Activated naive CD4-positive, alpha-beta T cell treated with anti-CD3 and anti-CD28 coated beads, Interleukin-2, amount 50 U/mL, for 24 hours (primary cell): ENCODE data around the gene CDK5RAP2.
"Not testable (repeated sequence)": the region's sequence is repeated elsewhere in the genome, so short reads cannot be mapped to it uniquely, and the experiment has no call there.

Experiments used
- H3K27ac Mint-ChIP-seq: one replicate; pipeline ENCODE4 v1.8.0; 2021; ENCODE audit warnings: mild to moderate bottlenecking, mixed read lengths
- H3K27me3 Mint-ChIP-seq: one replicate; pipeline ENCODE4 v1.8.0; 2021; ENCODE audit warnings: mixed read lengths
- H3K36me3 Mint-ChIP-seq: one replicate; pipeline ENCODE4 v1.8.0; 2021; ENCODE audit warnings: mixed read lengths
- H3K4me1 Mint-ChIP-seq: one replicate; pipeline ENCODE4 v1.8.0; 2021; ENCODE audit warnings: mixed read lengths
- H3K4me3 Mint-ChIP-seq: one replicate; pipeline ENCODE4 v1.8.0; 2021; ENCODE audit warnings: mild to moderate bottlenecking, mixed read lengths
- H3K9me3 Mint-ChIP-seq: one replicate; pipeline ENCODE4 v1.8.0; 2021; ENCODE audit warnings: mixed read lengths

Gene CDK5RAP2

GRCh38 chr9:120481248-120481647 is 98.7 kb downstream of the CDK5RAP2 start:
- Mint-ChIP-seq H3K27ac (no peak overlapping the region), H3K27me3 (no peaks in the 10 kb centered on the region), H3K4me3 (no peak overlapping the region), H3K36me3 (peaks cover 13% of the 10 kb centered on the region), H3K9me3 (no peaks in the 10 kb centered on the region), H3K4me1 (no peaks in the 10 kb centered on the region)

GRCh38 chr9:120480707-120481106 is 99.3 kb downstream of the CDK5RAP2 start:
- no peak overlapping the region for H3K4me3 Mint-ChIP-seq
- no peaks in the 10 kb centered on the region for H3K9me3 Mint-ChIP-seq
- peaks cover 12% of the 10 kb centered on the region for H3K36me3 Mint-ChIP-seq
- H3K27me3 Mint-ChIP-seq: no peaks in the 10 kb centered on the region
- no peaks in the 10 kb centered on the region for H3K4me1 Mint-ChIP-seq
- H3K27ac Mint-ChIP-seq: no peak overlapping the region

- Mint-ChIP-seq H3K27me3 (no peaks in the 10 kb centered on the region), H3K27ac (no peak overlapping the region), H3K36me3 (peaks cover 16% of the 10 kb centered on the region), H3K4me3 (no peak overlapping the region), H3K9me3 (no peaks in the 10 kb centered on the region), H3K4me1 (no peaks in the 10 kb centered on the region)
These were observed 101.8 kb downstream of the CDK5RAP2 start for GRCh38 chr9:120478208-120478607.

GRCh38 chr9:120477534-120478001 is 102.4 kb downstream of the CDK5RAP2 start:
- Mint-ChIP-seq H3K4me1 (no peaks in the 10 kb centered on the region), H3K27ac (no peak overlapping the region), H3K36me3 (peaks cover 14% of the 10 kb centered on the region)

DNA sequence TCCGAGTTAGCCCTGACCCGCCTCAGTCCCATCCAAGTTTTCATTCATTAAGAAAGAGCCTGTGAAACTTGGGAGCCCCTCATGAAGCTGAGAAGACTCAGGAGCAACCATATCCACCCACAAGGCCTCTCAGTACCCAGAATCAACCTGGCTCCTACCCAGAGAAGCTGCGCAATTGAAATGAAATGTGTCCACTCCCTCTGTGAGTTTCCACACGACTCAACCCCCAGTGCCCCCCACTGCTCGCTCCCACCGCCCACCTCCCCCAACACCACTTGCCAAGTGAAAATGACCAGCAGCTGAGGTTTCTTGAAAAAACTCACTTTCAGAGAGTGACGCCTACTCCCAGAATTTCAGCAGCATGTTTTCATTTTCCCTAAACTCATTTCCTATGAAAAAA is 104.6 kb downstream of the CDK5RAP2 start:
- Mint-ChIP-seq H3K36me3 (peaks cover 18% of the 10 kb centered on the region), H3K4me3 (no peak overlapping the region), H3K27ac (no peak overlapping the region)

More at GRCh38 chr9:120477534-120478001, 102.4 kb downstream of the CDK5RAP2 start:
- no peak overlapping the region for H3K4me3 Mint-ChIP-seq
- H3K9me3 Mint-ChIP-seq: no peaks in the 10 kb centered on the region
- H3K27me3 Mint-ChIP-seq: no peaks in the 10 kb centered on the region

GRCh38 chr9:120474591-120475243 is 105.2 kb downstream of the CDK5RAP2 start:
- H3K4me3 Mint-ChIP-seq: no peak overlapping the region
- peaks cover 20% of the 10 kb centered on the region for H3K36me3 Mint-ChIP-seq
- no peaks in the 10 kb centered on the region for H3K9me3 Mint-ChIP-seq
- no peaks in the 10 kb centered on the region for H3K27me3 Mint-ChIP-seq
- H3K4me1 Mint-ChIP-seq: no peaks in the 10 kb centered on the region
- H3K27ac Mint-ChIP-seq: no peak overlapping the region

More for the DNA sequence above, 104.6 kb downstream of the CDK5RAP2 start:
- H3K4me1 Mint-ChIP-seq: no peaks in the 10 kb centered on the region
- H3K9me3 Mint-ChIP-seq: no peaks in the 10 kb centered on the region
- H3K27me3 Mint-ChIP-seq: no peaks in the 10 kb centered on the region

DNA sequence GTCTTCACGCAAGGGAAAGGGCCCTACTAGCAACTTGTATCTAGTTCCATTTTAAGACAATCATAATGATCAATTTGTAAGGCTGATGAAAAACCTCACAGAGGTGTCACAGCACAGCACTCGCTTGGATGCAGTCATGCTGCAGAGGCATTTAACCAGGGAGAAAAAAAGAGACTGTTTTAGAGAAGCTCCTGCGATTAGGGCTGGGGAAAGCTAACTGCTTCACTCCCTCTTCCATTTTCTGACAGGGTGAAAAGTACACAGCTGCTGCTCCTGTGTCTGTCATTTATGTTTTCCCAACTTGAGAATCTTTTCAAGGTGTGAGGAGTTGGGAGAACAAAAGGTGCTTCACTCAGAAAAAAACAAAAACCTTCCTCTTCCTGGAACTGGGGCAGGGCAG is 106.4 kb downstream of the CDK5RAP2 start:
- Mint-ChIP-seq H3K4me1 (no peaks in the 10 kb centered on the region), H3K4me3 (no peak overlapping the region), H3K9me3 (no peaks in the 10 kb centered on the region), H3K36me3 (peaks cover 28% of the 10 kb centered on the region), H3K27ac (no peak overlapping the region), H3K27me3 (no peaks in the 10 kb centered on the region)

- H3K4me3 Mint-ChIP-seq: no peak overlapping the region
- peaks cover 27% of the 10 kb centered on the region for H3K36me3 Mint-ChIP-seq
- H3K4me1 Mint-ChIP-seq: no peaks in the 10 kb centered on the region
- H3K27ac Mint-ChIP-seq: no peak overlapping the region
- no peaks in the 10 kb centered on the region for H3K27me3 Mint-ChIP-seq
- no peaks in the 10 kb centered on the region for H3K9me3 Mint-ChIP-seq
These were observed 114.1 kb downstream of the CDK5RAP2 start for GRCh38 chr9:120465685-120466407.

DNA sequence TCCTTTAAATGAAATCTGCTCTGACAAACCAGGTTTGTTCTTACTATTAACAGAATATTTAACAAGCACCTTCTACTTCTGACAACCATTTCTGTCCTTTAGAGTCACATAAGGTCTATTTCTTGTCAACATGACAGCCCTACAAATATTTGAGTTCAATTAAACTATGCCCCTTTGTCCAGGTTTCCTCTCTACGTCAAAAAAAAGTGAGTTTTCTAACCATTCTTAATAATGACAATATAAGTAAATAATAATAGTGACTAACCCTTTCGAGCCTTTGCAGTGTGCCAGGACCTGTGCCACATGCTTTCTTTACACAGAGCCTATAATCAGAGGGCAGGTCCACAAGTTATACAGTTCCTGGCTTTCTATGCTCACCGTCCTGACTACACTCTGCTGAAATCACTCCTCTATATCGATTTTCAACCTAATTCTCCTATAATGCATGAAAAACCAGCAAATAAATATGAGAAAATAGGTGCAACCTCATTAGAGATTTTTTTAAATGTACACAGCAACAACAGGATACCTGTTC is 115.0 kb downstream of the CDK5RAP2 start:
- Mint-ChIP-seq H3K4me3 (no peak overlapping the region), H3K36me3 (peaks cover 32% of the 10 kb centered on the region), H3K27me3 (no peaks in the 10 kb centered on the region), H3K9me3 (no peaks in the 10 kb centered on the region), H3K4me1 (no peaks in the 10 kb centered on the region), H3K27ac (no peak overlapping the region)

- Mint-ChIP-seq H3K36me3 (peaks cover 30% of the 10 kb centered on the region), H3K27me3 (no peaks in the 10 kb centered on the region), H3K27ac (no peak overlapping the region), H3K9me3 (no peaks in the 10 kb centered on the region), H3K4me1 (no peaks in the 10 kb centered on the region), H3K4me3 (no peak overlapping the region)
These were observed 115.6 kb downstream of the CDK5RAP2 start for GRCh38 chr9:120464176-120464886.

DNA sequence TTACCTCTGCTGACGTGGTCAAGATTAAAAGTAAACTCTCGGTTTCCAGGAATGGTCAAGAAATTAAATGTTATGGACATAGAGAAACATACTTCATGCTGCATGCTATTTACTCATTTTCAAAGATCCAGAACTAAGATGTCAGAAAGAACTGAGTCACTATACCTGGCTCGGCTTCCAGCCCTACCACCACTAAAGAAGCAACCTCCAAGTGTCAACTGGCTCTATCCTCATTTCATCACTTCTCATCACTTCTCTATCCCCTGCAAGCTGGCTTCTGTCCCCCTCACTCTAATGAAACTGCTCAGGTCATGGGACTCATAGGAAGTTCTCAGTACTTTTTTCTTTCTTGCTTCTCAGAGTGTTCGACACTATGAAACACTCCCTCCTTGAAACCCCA is 116.2 kb downstream of the CDK5RAP2 start:
- Mint-ChIP-seq H3K27me3 (no peaks in the 10 kb centered on the region), H3K36me3 (peaks cover 32% of the 10 kb centered on the region), H3K9me3 (no peaks in the 10 kb centered on the region), H3K4me3 (no peak overlapping the region), H3K27ac (no peak overlapping the region), H3K4me1 (no peaks in the 10 kb centered on the region)

GRCh38 chr9:120461677-120462076 is 118.3 kb downstream of the CDK5RAP2 start:
- not testable (repeated sequence) for H3K4me1 Mint-ChIP-seq, H3K4me3 Mint-ChIP-seq, H3K9me3 Mint-ChIP-seq, H3K27ac Mint-ChIP-seq, H3K27me3 Mint-ChIP-seq
- H3K36me3 Mint-ChIP-seq: peaks cover 39% of the 10 kb centered on the region

GRCh38 chr9:120456218-120456617 is 123.7 kb downstream of the CDK5RAP2 start:
- peaks cover 49% of the 10 kb centered on the region for H3K36me3 Mint-ChIP-seq
- no peaks in the 10 kb centered on the region for H3K4me1 Mint-ChIP-seq
- H3K4me3 Mint-ChIP-seq: no peak overlapping the region
- no peaks in the 10 kb centered on the region for H3K9me3 Mint-ChIP-seq
- H3K27ac Mint-ChIP-seq: no peak overlapping the region
- H3K27me3 Mint-ChIP-seq: no peaks in the 10 kb centered on the region

GRCh38 chr9:120454467-120454866 is 125.5 kb downstream of the CDK5RAP2 start:
- Mint-ChIP-seq H3K27ac (no peak overlapping the region), H3K4me3 (no peak overlapping the region), H3K27me3 (no peaks in the 10 kb centered on the region), H3K4me1 (no peaks in the 10 kb centered on the region), H3K9me3 (no peaks in the 10 kb centered on the region), H3K36me3 (peaks cover 45% of the 10 kb centered on the region)

- H3K9me3 Mint-ChIP-seq: no peaks in the 10 kb centered on the region
These were observed 126.2 kb downstream of the CDK5RAP2 start for GRCh38 chr9:120453792-120454191.

DNA sequence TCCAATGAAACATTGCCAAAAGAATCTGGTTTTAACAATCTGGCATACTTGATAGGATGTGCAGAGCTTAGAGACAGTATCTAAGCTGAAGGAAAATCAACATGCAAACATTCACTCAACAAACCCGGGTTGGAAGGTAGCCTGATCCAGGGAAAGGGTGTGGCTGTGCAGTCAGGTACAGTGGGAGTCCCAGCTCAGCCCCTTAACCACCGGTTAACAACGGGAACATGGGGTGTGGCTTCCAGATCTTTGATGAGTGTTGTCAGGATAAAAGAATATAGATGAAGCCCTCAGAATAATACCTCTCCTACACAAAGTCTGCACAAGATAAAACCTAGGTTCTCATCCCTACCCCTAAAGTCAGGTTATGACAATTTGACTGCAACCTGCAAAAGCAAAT is 127.3 kb downstream of the CDK5RAP2 start:
- Mint-ChIP-seq H3K36me3 (peaks cover 43% of the 10 kb centered on the region), H3K4me3 (no peak overlapping the region), H3K27me3 (no peaks in the 10 kb centered on the region), H3K4me1 (peaks cover 11% of the 10 kb centered on the region), H3K27ac (no peak overlapping the region), H3K9me3 (no peaks in the 10 kb centered on the region)

More at GRCh38 chr9:120453792-120454191, 126.2 kb downstream of the CDK5RAP2 start:
- Mint-ChIP-seq H3K4me1 (peaks cover 4% of the 10 kb centered on the region), H3K4me3 (no peak overlapping the region), H3K36me3 (peaks cover 43% of the 10 kb centered on the region), H3K27ac (no peak overlapping the region), H3K27me3 (no peaks in the 10 kb centered on the region)
